GM23338 (cell line): ENCODE data around the gene NOL9. TPM values are rescaled to one million over a fixed set of nuclear protein-coding genes. Genes with fewer than 3 reads are reported as not detected.

Experiments used
- ATAC-seq: fragments of 200-7000 bp; cut with Tn5 transposase; 3 replicates; pipeline ENCODE4 v1.9.1; 2020
- DNase-seq: peaks from one replicate; pipeline ENCODE4 v3.0.0-alpha.2; 2015; ENCODE audit warnings: low spot score
- H2AFZ ChIP-seq: fragments of 200-600 bp; sonication (generic); 2 replicates; pipeline ENCODE4 v1.8.0; 2016; ENCODE audit warnings: antibody characterized with exemption, mild to moderate bottlenecking, moderate library complexity
- H3F3A ChIP-seq: fragments of 200-600 bp; sonication (generic); replicated peaks from 2 replicates; pipeline ENCODE4 v1.8.0; 2017; ENCODE audit warnings: antibody characterized with exemption, mixed run types, low read depth
- H3K27ac ChIP-seq: fragments of 200-600 bp; sonication (generic); 2 replicates; pipeline ENCODE4 v1.6.1; 2016; ENCODE audit warnings: low read depth
- H3K27me3 ChIP-seq: fragments of 200-600 bp; sonication (generic); 2 replicates; pipeline ENCODE4 v1.8.0; 2016; ENCODE audit warnings: mild to moderate bottlenecking, mixed run types, moderate library complexity; ENCODE audit not compliant: insufficient read depth
- H3K36me3 ChIP-seq: fragments of 200-600 bp; sonication (generic); 2 replicates; pipeline ENCODE4 v1.8.0; 2016; ENCODE audit warnings: mild to moderate bottlenecking; ENCODE audit not compliant: insufficient read depth
- H3K4me1 ChIP-seq: fragments of 200-600 bp; sonication (generic); 2 replicates; pipeline ENCODE4 v1.8.0; 2016; ENCODE audit warnings: mild to moderate bottlenecking, moderate library complexity; ENCODE audit not compliant: insufficient read depth
- H3K4me2 ChIP-seq: fragments of 200-600 bp; sonication (generic); 2 replicates; pipeline ENCODE4 v1.7.1; 2017; ENCODE audit warnings: mixed run types
- H3K4me3 ChIP-seq: fragments of 200-600 bp; sonication (generic); 2 replicates; pipeline ENCODE4 v1.6.1; 2016; ENCODE audit warnings: mixed run types
- H3K79me2 ChIP-seq: fragments of 200-600 bp; sonication (generic); replicated peaks from 2 replicates; pipeline ENCODE4 v1.8.0; 2017; ENCODE audit warnings: mild to moderate bottlenecking; ENCODE audit not compliant: insufficient read depth
- H3K9me2 ChIP-seq: fragments of 200-600 bp; sonication (generic); 2 replicates; pipeline ENCODE4 v1.8.0; 2017; ENCODE audit not compliant: insufficient read depth
- H4K20me1 ChIP-seq: fragments of 200-600 bp; sonication (generic); replicated peaks from 2 replicates; pipeline ENCODE4 v1.8.0; 2017; ENCODE audit warnings: mild to moderate bottlenecking; ENCODE audit not compliant: insufficient read depth
- H3K27ac Mint-ChIP-seq: 2 replicates; pipeline ENCODE4 v1.8.0; 2020; ENCODE audit warnings: inconsistent platforms, mild to moderate bottlenecking, moderate library complexity, mixed read lengths
- H3K27me3 Mint-ChIP-seq: 3 replicates; pipeline ENCODE4 v1.8.0; 2022; ENCODE audit warnings: low read depth, mild to moderate bottlenecking, moderate library complexity, mixed read lengths, inconsistent platforms; ENCODE audit not compliant: insufficient read depth, poor library complexity
- H3K36me3 Mint-ChIP-seq: 3 replicates; pipeline ENCODE4 v1.8.0; 2021; ENCODE audit warnings: low read depth, mild to moderate bottlenecking, inconsistent platforms, moderate library complexity, mixed read lengths
- H3K4me1 Mint-ChIP-seq: 3 replicates; pipeline ENCODE4 v1.8.0; 2020; ENCODE audit warnings: mild to moderate bottlenecking, inconsistent platforms, mixed read lengths
- H3K4me3 Mint-ChIP-seq: 3 replicates; pipeline ENCODE4 v1.8.0; 2021; ENCODE audit warnings: moderate library complexity, mild to moderate bottlenecking, inconsistent platforms, mixed read lengths
- H3K9me3 Mint-ChIP-seq: 3 replicates; pipeline ENCODE4 v1.8.0; 2020; ENCODE audit warnings: moderate library complexity, mild to moderate bottlenecking, inconsistent platforms, mixed read lengths
- CREB1 ChIP-seq: fragments of 250-450 bp; sonication (Bioruptor Pico); IDR thresholded peaks from 2 replicates; pipeline ENCODE4 v1.5.0; 2020; ENCODE audit warnings: low read depth, mild to moderate bottlenecking, moderate library complexity
- CTCF ChIP-seq, 2 experiments: fragments of 200-600 bp in 1 of 2; sonication (generic) in 1 of 2; conservative IDR thresholded peaks; 2 replicates each; pipeline versions ENCODE4 v1.5.1 to v1.6.1; 2016 to 2017; ENCODE audit warnings: antibody characterized with exemption in 2 of 2, low read depth in 2 of 2, mild to moderate bottlenecking in 2 of 2, moderate library complexity in 1 of 2
- EZH2 ChIP-seq: fragments of 200-600 bp; sonication (generic); IDR thresholded peaks from one replicate; pipeline ENCODE4 v1.8.0; 2017; ENCODE audit warnings: antibody characterized with exemption, mild to moderate bottlenecking, low read depth; ENCODE audit not compliant: unreplicated experiment
- EZH2phosphoT487 ChIP-seq: fragments of 200-600 bp; sonication (generic); IDR thresholded peaks from one replicate; pipeline ENCODE4 v1.8.1; 2018; ENCODE audit warnings: antibody characterized with exemption; ENCODE audit not compliant: unreplicated experiment
- JUNB ChIP-seq: IDR thresholded peaks from one replicate; pipeline ENCODE4 v1.6.1; 2016; ENCODE audit warnings: antibody characterized with exemption; ENCODE audit not compliant: unreplicated experiment
- NANOG ChIP-seq: IDR thresholded peaks from 2 replicates; pipeline ENCODE4 v1.6.1; 2016; ENCODE audit warnings: antibody characterized with exemption, borderline replicate concordance
- POLR2AphosphoS5 ChIP-seq: IDR thresholded peaks from 2 replicates; pipeline ENCODE4 v1.6.1; 2016; ENCODE audit warnings: antibody characterized with exemption, low read depth
- STAT1 ChIP-seq: IDR thresholded peaks from one replicate; pipeline ENCODE4 v1.6.1; 2016; ENCODE audit warnings: antibody characterized with exemption; ENCODE audit not compliant: unreplicated experiment
- ZNF114 ChIP-seq: fragments of 250-450 bp; sonication (Bioruptor Pico); IDR thresholded peaks from 2 replicates; pipeline ENCODE4 v1.5.0; 2020; ENCODE audit warnings: mild to moderate bottlenecking, moderate library complexity
- ZNF331 ChIP-seq: fragments of 250-450 bp; sonication (Bioruptor Pico); IDR thresholded peaks from 2 replicates; pipeline ENCODE4 v1.5.0; 2020; ENCODE audit warnings: low read depth, mild to moderate bottlenecking, moderate library complexity
- ZNF462 ChIP-seq: fragments of 250-450 bp; sonication (Bioruptor Pico); IDR thresholded peaks from 2 replicates; pipeline ENCODE4 v1.5.0; 2020; ENCODE audit warnings: mild to moderate bottlenecking, moderate library complexity
- polyA plus RNA-seq: library from polyadenylated mRNA; unstranded; fragments of >200 nt; fragmentation: Nextera tagmentation; extraction: Ambion mirVana; gene quantifications from 2 replicates; pipeline ENCODE4 v1.2.1, GENCODE V29; 2016
- total RNA-seq: library from RNA; depleted of rRNA; stranded (reverse); fragments of >200 nt; shearing (Covaris generic); gene quantifications from 2 replicates; pipeline ENCODE4 v1.2.3, GENCODE V29; 2014
- TF ChIP-seq, protein P1 (sequence below): IDR thresholded peaks from 2 replicates; pipeline ENCODE4 v1.6.1; 2016; ENCODE audit warnings: antibody characterized with exemption
- TF ChIP-seq, protein P2 (sequence below): IDR thresholded peaks from one replicate; pipeline ENCODE4 v1.6.1; 2018; ENCODE audit warnings: antibody characterized with exemption; ENCODE audit not compliant: unreplicated experiment

NOL9 gene
- total and polyA plus RNA-seq, 2 experiments from 2014 or later: 13.2 to 48.5 TPM

DNA sequence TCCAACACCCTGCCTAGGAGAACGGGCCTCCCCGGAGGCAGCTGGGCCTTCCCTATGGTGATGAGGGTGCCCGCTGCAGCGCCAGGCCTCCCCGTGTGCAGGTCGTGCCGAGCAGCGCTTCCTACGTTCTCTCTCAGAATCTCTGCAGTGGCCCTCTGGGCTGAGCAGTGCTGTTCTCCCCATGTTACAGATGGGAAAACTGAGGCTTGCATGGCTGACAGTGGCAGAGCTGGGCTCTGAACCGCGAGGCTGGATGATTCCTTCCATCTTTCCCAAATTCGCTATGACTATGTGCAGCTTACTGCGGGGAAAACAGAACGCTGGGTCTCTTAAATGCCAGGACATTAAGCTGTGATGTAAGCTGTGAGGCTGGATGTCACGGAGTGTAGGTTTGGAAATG, 39.5 kb upstream of the NOL9 start:
- peaks cover 14% of the 10 kb centered on the region for H3K27me3 Mint-ChIP-seq
- no peaks in the 10 kb centered on the region for H3K9me3 Mint-ChIP-seq
- Histone ChIP-seq H3K4me2 (no peak overlapping the region), H3K27me3 (no peaks in the 10 kb centered on the region), H3F3A (peaks cover 14% of the 10 kb centered on the region; the same call in 1 of the 2 replicates), H4K20me1 (peaks cover 40% of the 10 kb centered on the region; the same call in 1 of the 2 replicates), H2AFZ (no peak overlapping the region), H3K4me3 (no peak overlapping the region), H3K27ac (no peak overlapping the region), H3K79me2 (peaks cover 25% of the 10 kb centered on the region), H3K9me2 (no peaks in the 10 kb centered on the region), H3K36me3 (peaks cover 9% of the 10 kb centered on the region), H3K4me1 (no peaks in the 10 kb centered on the region)
- ATAC-seq (no peak), DNase-seq (no peak)
- TF ChIP-seq ZNF331: no peak
- TF ChIP-seq EZH2phosphoT487: no peak
- TF ChIP-seq ZNF462 (CRISPR knock-in tag): no peak
- TF ChIP-seq POLR2AphosphoS5: no peak
- TF ChIP-seq, protein P1, sequence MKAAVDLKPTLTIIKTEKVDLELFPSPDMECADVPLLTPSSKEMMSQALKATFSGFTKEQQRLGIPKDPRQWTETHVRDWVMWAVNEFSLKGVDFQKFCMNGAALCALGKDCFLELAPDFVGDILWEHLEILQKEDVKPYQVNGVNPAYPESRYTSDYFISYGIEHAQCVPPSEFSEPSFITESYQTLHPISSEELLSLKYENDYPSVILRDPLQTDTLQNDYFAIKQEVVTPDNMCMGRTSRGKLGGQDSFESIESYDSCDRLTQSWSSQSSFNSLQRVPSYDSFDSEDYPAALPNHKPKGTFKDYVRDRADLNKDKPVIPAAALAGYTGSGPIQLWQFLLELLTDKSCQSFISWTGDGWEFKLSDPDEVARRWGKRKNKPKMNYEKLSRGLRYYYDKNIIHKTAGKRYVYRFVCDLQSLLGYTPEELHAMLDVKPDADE: no peak
- TF ChIP-seq STAT1: no peak
- no peak for TF ChIP-seq CREB1 (CRISPR knock-in tag)
- TF ChIP-seq ZNF114 (CRISPR knock-in tag): no peak
- TF ChIP-seq CTCF (conservative IDR thresholded peaks at IDR 0.05; ENCODE audit: low read depth in 2 of 2): no peak
- TF ChIP-seq JUNB: no peak
- TF ChIP-seq, protein P2, sequence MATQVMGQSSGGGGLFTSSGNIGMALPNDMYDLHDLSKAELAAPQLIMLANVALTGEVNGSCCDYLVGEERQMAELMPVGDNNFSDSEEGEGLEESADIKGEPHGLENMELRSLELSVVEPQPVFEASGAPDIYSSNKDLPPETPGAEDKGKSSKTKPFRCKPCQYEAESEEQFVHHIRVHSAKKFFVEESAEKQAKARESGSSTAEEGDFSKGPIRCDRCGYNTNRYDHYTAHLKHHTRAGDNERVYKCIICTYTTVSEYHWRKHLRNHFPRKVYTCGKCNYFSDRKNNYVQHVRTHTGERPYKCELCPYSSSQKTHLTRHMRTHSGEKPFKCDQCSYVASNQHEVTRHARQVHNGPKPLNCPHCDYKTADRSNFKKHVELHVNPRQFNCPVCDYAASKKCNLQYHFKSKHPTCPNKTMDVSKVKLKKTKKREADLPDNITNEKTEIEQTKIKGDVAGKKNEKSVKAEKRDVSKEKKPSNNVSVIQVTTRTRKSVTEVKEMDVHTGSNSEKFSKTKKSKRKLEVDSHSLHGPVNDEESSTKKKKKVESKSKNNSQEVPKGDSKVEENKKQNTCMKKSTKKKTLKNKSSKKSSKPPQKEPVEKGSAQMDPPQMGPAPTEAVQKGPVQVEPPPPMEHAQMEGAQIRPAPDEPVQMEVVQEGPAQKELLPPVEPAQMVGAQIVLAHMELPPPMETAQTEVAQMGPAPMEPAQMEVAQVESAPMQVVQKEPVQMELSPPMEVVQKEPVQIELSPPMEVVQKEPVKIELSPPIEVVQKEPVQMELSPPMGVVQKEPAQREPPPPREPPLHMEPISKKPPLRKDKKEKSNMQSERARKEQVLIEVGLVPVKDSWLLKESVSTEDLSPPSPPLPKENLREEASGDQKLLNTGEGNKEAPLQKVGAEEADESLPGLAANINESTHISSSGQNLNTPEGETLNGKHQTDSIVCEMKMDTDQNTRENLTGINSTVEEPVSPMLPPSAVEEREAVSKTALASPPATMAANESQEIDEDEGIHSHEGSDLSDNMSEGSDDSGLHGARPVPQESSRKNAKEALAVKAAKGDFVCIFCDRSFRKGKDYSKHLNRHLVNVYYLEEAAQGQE: no peak
- TF ChIP-seq NANOG: no peak
- no peak for TF ChIP-seq EZH2
- H3K27ac Mint-ChIP-seq: no peak overlapping the region
- no peak overlapping the region for H3K4me3 Mint-ChIP-seq
- no peaks in the 10 kb centered on the region for H3K4me1 Mint-ChIP-seq
- H3K36me3 Mint-ChIP-seq: peaks cover 62% of the 10 kb centered on the region
